GM21529 (cell line): ENCODE results near the gene WWTR1.

Source experiments
- ATAC-seq: cut with Tn5 transposase; IDR thresholded peaks from one replicate; pipeline ENCODE4 v1.9.1; 2021; ENCODE audit not compliant: unreplicated experiment

The WWTR1 gene

GRCh38 chr3:149502438-149502837 lies 155.4 kb downstream of the WWTR1 start:
- no peak for ATAC-seq

GRCh38 chr3:149501524-149501923 lies 156.3 kb downstream of the WWTR1 start:
- ATAC-seq, result no peak

GRCh38 chr3:149497966-149498670 lies 159.7 kb downstream of the WWTR1 start:
- ATAC-seq, result no peak

DNA sequence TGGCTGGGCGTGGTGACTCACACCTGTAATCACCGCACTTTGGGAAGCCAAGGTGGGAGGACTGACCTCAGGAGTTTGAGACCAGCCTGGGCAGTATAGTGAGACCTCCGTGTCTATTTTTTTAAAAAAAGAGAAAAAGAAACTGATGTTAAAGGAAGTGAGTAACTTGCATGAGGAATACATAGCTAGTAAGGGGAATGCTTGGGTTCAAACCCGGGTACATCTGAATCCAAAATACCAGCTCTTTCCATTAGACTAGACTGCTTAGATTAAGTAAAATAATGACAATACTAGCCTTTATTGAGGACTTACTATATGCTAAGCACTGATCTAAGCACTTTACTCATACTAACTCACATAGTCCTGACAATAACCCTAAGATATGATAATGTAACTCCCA lies 160.9 kb downstream of the WWTR1 start:
- ATAC-seq, result no peak

DNA sequence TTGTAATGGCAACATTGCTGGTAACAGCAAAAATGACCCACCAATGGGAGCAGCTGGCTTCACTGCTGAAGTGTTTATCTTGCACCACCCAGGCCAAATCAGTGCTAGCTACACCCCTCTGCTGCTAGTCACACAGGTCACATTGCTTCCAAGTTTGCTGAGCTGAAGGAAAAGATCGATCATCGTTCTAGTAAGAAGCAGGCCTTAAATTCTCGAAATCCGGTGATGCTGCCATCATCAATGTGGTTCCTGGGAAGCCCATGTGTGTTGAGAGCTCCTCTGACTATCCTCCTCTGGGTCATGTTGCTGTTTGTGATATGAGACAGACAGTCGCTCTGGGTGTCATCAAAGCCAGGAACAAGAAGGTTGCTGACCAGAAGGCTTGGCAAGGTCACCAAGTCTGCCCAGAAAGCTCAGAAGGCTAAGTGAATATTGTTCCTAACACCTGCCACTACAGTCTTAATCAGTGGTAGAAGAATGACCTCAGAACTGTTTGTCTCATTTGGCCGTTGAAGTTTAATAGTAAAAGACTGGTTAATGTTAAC lies 162.2 kb downstream of the WWTR1 start:
- no peak for ATAC-seq

DNA sequence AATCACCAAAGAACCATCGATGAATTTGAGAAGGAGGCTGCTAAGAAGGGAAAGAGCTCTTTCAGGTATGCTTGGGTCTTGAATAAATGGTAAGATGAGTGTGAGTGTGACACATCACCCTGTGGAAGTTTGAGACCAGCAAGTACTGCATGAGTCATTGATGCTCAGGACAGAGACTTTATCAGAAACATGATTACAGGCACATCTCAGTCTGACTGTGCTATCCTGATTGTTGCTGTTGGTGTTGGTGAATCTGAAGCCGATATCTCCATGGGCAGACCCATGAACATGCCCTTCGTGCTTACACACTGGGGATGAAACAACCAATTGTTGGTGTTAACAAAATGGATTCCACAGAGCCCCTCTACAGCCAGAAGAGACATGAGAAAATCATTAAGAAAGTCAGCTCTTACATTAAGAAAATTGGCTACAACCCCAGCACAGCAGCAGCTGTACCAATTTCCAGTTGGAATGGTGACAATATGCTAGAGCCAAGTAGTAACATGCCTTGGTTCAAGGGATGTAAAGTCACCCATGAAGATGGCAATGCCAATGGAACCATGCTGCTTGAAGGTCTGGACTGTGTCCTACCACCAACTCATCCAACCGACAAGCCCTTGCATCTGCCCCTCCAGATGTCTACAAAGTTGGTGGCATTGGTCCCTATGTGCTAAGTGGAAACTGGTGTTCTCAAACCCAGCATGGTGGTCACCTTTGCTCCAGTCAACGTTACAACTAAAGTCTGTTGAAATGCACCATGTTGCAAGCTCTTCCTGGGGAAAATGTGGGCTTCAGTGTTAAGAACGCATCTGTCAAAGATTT lies 162.9 kb downstream of the WWTR1 start:
- ATAC-seq, result no peak

- no peak for ATAC-seq
Observed at GRCh38 chr3:149494022-149494758, 163.6 kb downstream of the WWTR1 start.

DNA sequence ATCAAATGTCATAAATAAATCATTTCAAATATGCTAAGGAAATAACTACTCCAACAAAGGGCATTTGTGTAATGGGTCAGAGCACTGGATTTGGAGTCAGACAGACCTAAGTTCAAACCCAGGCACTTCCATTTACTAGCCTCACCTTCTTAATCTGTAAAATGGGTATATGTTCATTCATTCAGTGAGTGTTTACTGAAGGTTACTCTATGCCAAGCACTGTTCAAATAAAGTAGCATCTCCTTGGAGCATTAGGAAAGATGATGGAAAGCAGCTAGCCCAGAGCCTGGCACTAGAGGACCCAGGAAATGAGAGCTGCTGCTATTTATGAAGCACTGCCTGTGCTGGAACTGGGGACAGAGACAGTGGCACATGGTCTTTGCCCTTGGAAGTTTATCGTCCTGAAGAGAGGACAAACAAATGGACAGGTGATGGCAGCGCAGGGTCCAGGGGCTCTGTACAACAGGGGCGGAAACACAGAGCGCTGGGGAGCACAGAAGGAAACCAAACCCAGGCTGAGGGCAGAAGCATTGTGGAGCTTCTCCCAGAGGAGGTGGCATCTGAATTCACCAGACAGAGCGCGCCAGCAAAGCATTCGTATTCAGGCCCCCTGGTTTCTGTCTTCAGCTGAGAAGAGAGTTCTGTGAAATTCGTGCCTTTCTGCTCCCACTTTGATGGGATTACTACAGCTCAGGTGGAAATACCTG lies 164.4 kb downstream of the WWTR1 start:
- no peak for ATAC-seq

DNA sequence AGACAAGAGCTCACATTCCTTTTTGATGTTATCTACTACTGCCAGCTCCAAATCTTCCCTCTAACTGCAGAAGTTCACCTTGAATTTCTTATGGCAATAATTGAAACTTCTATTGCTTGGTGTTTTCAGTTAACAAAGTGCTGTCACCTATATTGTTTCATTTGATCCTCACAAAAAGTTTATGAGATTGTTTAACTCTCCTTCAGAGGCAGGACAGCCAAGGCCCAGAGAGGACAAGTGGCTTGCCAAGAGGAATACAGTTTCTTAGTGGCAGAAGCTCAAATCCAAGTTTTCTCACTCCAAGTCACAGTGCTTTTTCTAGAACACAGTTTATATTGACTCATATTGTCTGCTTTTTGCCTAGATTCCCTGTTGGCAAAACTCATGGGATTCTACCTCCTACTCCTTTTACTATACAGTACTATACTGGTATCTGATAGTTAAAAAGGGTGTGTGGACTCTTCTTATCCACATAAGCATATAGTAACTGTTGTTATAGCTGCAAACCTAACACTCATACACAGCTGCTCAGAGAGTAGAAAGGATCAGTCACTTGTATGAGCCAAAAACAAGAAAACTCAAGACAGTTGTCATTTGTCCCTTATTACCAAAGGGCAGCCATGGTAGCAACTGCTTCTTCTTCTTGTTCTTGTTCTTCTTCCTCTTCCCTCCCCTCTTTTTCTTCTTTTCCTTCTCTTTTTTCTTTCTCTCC lies 167.4 kb downstream of the WWTR1 start:
- no peak for ATAC-seq

GRCh38 chr3:149489060-149489690 lies 168.7 kb downstream of the WWTR1 start:
- ATAC-seq, result peak; percentile 49

DNA sequence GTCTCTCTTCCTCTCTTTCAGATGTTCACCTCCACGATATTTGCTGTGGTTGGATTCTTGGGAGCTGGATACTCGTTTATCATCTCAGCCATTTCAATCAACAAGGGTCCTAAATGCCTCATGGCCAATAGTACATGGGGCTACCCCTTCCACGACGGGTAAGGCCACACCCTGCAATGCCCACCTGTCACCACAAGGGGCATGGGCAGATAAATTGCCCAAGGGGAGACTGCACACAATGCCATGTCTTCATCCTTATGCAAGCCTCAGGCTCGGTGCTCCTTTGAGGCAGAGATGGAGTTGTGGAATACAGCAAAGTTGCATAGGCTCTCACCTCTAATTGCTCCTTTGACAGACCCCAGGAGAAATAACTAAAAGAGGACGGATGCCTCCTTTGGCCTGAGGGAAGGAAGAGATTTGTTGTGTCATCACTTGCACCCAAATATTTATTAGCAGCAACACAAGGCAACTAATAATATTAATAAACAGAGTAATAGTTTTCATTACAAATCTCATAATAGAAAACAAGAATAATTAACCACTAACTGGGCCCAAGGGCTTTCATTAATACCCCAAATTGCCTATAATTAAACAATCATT lies 170.1 kb downstream of the WWTR1 start:
- ATAC-seq, result peak; percentile 84

DNA sequence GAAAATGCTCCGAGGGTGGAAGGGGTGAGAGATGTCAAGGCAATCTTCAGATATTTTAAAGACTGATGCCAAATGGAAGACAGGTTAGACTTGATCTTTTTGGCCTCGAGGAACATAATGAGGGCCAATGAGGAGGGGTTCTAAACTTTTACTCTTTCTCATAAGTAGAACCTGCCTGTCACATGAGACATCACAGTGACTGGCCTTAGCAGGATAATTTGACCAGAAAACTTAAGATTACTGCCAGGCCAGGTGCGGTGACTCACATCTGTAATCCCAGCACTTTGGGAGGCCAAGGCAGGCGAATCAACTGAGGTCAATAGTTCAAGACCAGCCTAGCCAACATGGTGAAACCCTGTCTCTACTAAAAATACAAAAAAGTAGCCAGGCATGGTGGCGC lies 171.1 kb downstream of the WWTR1 start:
- ATAC-seq, result no peak

- no peak for ATAC-seq
Observed at GRCh38 chr3:149481491-149481890, 176.3 kb downstream of the WWTR1 start.

- no peak for ATAC-seq
Observed at GRCh38 chr3:149481056-149481455, 176.8 kb downstream of the WWTR1 start.

- peak; percentile 97 for ATAC-seq
Observed at GRCh38 chr3:149480326-149481017, 177.4 kb downstream of the WWTR1 start.

DNA sequence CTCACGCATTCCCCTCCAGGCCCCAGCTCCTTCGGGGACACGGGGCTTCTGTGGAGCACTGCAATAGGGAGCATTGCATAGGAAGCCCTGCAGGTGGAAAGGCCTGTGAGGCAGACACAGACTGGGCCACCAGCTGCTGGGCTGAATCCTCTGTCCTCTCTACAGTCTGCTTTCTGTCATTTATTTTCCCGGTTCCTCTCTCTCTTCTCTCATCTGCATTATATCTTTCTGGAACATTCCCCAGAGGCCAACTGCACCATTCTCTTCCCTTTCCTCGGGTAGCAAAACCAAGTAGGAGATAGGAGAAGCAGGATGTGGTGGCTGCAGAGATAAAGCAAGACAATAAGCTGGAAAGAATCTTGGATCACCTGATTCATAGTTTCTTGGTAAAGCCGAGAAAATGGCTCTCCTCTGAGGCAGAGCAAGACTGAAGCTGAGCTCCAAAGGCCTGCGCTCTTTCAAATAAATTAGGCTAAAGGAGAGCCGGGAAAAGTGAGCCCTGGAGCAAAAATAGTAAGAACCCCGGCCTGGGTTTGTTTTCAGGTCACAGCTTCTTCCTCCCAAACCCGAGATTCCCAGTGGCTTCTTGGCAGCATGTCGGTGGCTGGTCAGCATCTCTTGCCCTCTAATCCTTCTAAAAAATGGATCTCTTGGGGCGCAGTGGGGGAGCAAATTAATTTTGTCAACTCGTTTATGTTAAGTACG lies 178.1 kb downstream of the WWTR1 start:
- ATAC-seq, result no peak

DNA sequence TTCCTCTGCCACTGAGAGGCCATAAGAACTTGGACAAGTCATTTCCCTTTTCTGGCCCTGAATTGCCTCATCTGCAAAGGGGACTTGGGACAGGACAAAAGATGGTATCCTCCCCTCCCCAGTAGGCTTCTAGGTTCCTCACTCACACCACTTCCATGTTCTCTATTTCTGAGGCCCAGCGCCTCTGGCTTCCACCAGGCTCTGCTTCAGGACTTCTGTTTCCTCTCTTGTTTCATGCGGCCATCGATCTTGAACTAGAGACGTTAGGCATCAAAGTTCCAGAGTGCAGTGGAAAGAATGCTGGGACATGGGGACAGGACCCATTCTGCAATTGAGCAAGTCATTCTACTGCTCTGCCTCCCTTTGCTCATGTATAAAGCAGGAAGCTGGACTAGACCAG lies 181.6 kb downstream of the WWTR1 start:
- no peak for ATAC-seq

DNA sequence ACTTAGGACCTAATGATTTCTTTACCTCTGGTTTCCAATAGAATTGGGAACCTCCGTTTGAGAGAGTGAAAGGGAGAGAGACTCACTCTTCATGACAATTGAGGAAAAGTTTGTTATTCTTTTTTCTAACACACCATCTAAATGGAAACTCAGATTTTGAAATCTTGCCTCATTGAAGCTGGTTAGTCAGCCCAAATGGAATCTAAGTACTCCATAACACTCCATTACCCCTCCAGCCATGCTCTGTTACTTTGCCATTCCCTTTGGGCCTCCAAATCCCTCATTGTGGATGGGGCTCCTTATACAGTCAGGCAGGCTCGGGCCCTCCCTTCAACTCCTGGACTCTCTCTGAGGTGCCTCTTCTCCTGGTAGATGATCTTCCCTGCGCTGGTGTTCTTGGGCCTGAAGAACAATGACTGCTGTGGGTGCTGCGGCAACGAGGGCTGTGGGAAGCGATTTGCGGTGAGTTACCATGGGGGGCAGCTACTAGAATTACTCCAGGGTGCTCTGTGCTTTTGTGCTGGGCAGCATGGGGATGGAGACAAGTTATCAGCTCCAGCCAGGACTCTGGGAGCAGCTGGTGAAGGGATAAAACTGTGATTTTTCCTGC lies 182.3 kb downstream of the WWTR1 start:
- ATAC-seq, result no peak
